Smooth muscle cell (in vitro differentiated cells): ENCODE data around the gene GRID2IP. TPM values are rescaled to one million over a fixed set of nuclear protein-coding genes. Genes with fewer than 3 reads are reported as not detected.

Source experiments
- DNase-seq: peaks from one replicate; lab custom pipeline; 2025; ENCODE audit not compliant: unreplicated experiment; lab: John Stamatoyannopoulos, UW
- H2AFZ ChIP-seq: fragments of 200-600 bp; sonication (generic); 2 replicates; pipeline ENCODE4 v1.6.0; 2016; ENCODE audit warnings: antibody characterized with exemption, low read depth, mild to moderate bottlenecking
- H3F3A ChIP-seq: fragments of 200-600 bp; sonication (generic); 2 replicates; pipeline ENCODE4 v1.6.0; 2017; ENCODE audit warnings: antibody characterized with exemption, low read depth
- H3K27ac ChIP-seq: fragments of 200-600 bp; sonication (generic); 2 replicates; pipeline ENCODE4 v1.5.1; 2016; ENCODE audit warnings: low read depth, mild to moderate bottlenecking
- H3K27me3 ChIP-seq: fragments of 200-600 bp; sonication (generic); 2 replicates; pipeline ENCODE4 v1.6.1; 2016; ENCODE audit warnings: low read depth, mild to moderate bottlenecking
- H3K36me3 ChIP-seq: fragments of 200-600 bp; sonication (generic); 2 replicates; pipeline ENCODE4 v1.5.1; 2016; ENCODE audit warnings: low read depth
- H3K4me1 ChIP-seq: fragments of 200-600 bp; sonication (generic); 2 replicates; pipeline ENCODE4 v1.5.1; 2016; ENCODE audit warnings: low read depth
- H3K4me2 ChIP-seq: fragments of 200-600 bp; sonication (generic); 2 replicates; pipeline ENCODE4 v1.6.0; 2016; ENCODE audit warnings: mild to moderate bottlenecking
- H3K4me3 ChIP-seq: fragments of 200-600 bp; sonication (generic); 2 replicates; pipeline ENCODE4 v1.5.1; 2016; ENCODE audit warnings: mild to moderate bottlenecking
- H3K79me2 ChIP-seq: fragments of 200-600 bp; sonication (generic); 2 replicates; pipeline ENCODE4 v1.6.0; 2016; ENCODE audit warnings: low read depth, mild to moderate bottlenecking
- H3K9ac ChIP-seq: fragments of 200-600 bp; sonication (generic); 2 replicates; pipeline ENCODE4 v1.6.0; 2016; ENCODE audit warnings: low read depth
- H3K9me3 ChIP-seq: fragments of 200-600 bp; sonication (generic); replicated peaks from 2 replicates; pipeline ENCODE4 v1.5.1; 2016; ENCODE audit warnings: low read depth
- H4K20me1 ChIP-seq: fragments of 200-600 bp; sonication (generic); 2 replicates; pipeline ENCODE4 v1.6.0; 2016; ENCODE audit warnings: low read depth
- CTCF ChIP-seq: fragments of 200-600 bp; sonication (generic); IDR thresholded peaks from 2 replicates; pipeline ENCODE4 v1.5.1; 2017; ENCODE audit warnings: borderline replicate concordance, mild to moderate bottlenecking, antibody characterized with exemption; ENCODE audit not compliant: insufficient read depth, poor library complexity, severe bottlenecking
- WGBS: methylation state at CpG from one replicate; pipeline ENCODE4 v1.1.7; 2016; ENCODE audit warnings: low lambda C conversion rate; 5-methylcytosine and 5-hydroxymethylcytosine counted together
- polyA plus RNA-seq: library from polyadenylated mRNA; unstranded; fragments of >200 nt; fragmentation: Nextera tagmentation; extraction: Ambion mirVana; gene quantifications from 2 replicates; pipeline ENCODE4 v1.2.1, GENCODE V29; 2016
- total RNA-seq: library from RNA; depleted of rRNA; stranded (reverse); fragments of >200 nt; gene quantifications from 2 replicates; pipeline ENCODE4 v1.2.3, GENCODE V29; 2014

GRID2IP gene
- total and polyA plus RNA-seq, 2 experiments from 2014 or later = not detected

- Histone ChIP-seq H3K27ac (peak overlapping the region; percentile 90), H3K4me3 (no peak overlapping the region), H2AFZ (no peak overlapping the region), H3K79me2 (peaks cover 25% of the 10 kb centered on the region), H3K9me3 (no peaks in the 10 kb centered on the region), H3F3A (peaks cover 4% of the 10 kb centered on the region), H3K9ac (no peak overlapping the region), H3K36me3 (peaks cover 5% of the 10 kb centered on the region), H3K4me1 (peaks cover 6% of the 10 kb centered on the region), H3K27me3 (no peaks in the 10 kb centered on the region), H4K20me1 (peaks cover 4% of the 10 kb centered on the region), H3K4me2 (no peak overlapping the region)
- no peak for DNase-seq
- 97% methylated on average over 16 of the region's 16 CpGs for whole genome bisulfite sequencing
- TF ChIP-seq CTCF = no peak
Observed at GRCh38 chr7:6448943-6449543, 102.2 kb downstream of the GRID2IP start.

GRCh38 chr7:6447581-6448199, 103.6 kb downstream of the GRID2IP start, which contains the start of gene DAGLB:
Gene DAGLB (minus strand): TSS chr7:6447954. CDS start chr7:6447842, 112 bp downstream.
- Histone ChIP-seq H3F3A (peaks cover 4% of the 10 kb centered on the region), H4K20me1 (peaks cover 4% of the 10 kb centered on the region), H3K36me3 (peaks cover 5% of the 10 kb centered on the region), H3K27ac (peak within 1 kb of the TSS; percentile 90), H2AFZ (peak within 1 kb of the TSS; percentile 69), H3K4me3 (peak within 1 kb of the TSS; percentile 86), H3K9ac (peak within 1 kb of the TSS; percentile 91), H3K9me3 (no peaks in the 10 kb centered on the region), H3K4me2 (peak within 1 kb of the TSS; percentile 95), H3K79me2 (peaks cover 25% of the 10 kb centered on the region), H3K4me1 (peaks cover 6% of the 10 kb centered on the region), H3K27me3 (no peaks in the 10 kb centered on the region)
- no peak for TF ChIP-seq CTCF
- peak; percentile 83 for DNase-seq
- WGBS = 1% methylated on average over 61 of the region's 61 CpGs

Other genes starting within 250 kb of the GRID2IP start
- gene FAM220A, start 202.5 kb downstream of the GRID2IP start, total RNA-seq = 24.2 and 24.4 TPM in 2 replicates
- 6.8 and 7.4 TPM in 2 replicates for gene FAM220A, start 202.5 kb downstream of the GRID2IP start, polyA plus RNA-seq
- gene RAC1, start 176.9 kb downstream of the GRID2IP start, total RNA-seq = 128 and 169 TPM in 2 replicates
- 523 and 602 TPM in 2 replicates for gene RAC1, start 176.9 kb downstream of the GRID2IP start, polyA plus RNA-seq
- 11.1 and 21.3 TPM in 2 replicates for gene DAGLB, start 103.5 kb downstream of the GRID2IP start, total RNA-seq
- gene DAGLB, start 103.5 kb downstream of the GRID2IP start, polyA plus RNA-seq = 14.1 and 17.1 TPM in 2 replicates
- 407 and 420 TPM in 2 replicates for gene KDELR2, start 67.3 kb downstream of the GRID2IP start, total RNA-seq
- 624 and 689 TPM in 2 replicates for gene KDELR2, start 67.3 kb downstream of the GRID2IP start, polyA plus RNA-seq
- 55.8 and 59.2 TPM in 2 replicates for gene ZDHHC4, start 26.0 kb upstream of the GRID2IP start, total RNA-seq
- gene ZDHHC4, start 26.0 kb upstream of the GRID2IP start, polyA plus RNA-seq = 69.5 and 86.8 TPM in 2 replicates
- 13.4 and 14.7 TPM in 2 replicates for gene INTS15, start 38.6 kb upstream of the GRID2IP start, total RNA-seq
- gene INTS15, start 38.6 kb upstream of the GRID2IP start, polyA plus RNA-seq = 17.6 and 25.9 TPM in 2 replicates
- gene ZNF853, start 64.1 kb upstream of the GRID2IP start, total RNA-seq = 5.6 and 8.9 TPM in 2 replicates
- 9.2 and 10.3 TPM in 2 replicates for gene ZNF853, start 64.1 kb upstream of the GRID2IP start, polyA plus RNA-seq
- gene ZNF316, start 85.9 kb upstream of the GRID2IP start, total RNA-seq = 6.6 and 8.7 TPM in 2 replicates
- 8.3 and 15.9 TPM in 2 replicates for gene ZNF316, start 85.9 kb upstream of the GRID2IP start, polyA plus RNA-seq
- gene ZNF12, start 155.5 kb upstream of the GRID2IP start, total RNA-seq = 13.9 and 16.7 TPM in 2 replicates
- 8.7 and 13.0 TPM in 2 replicates for gene ZNF12, start 155.5 kb upstream of the GRID2IP start, polyA plus RNA-seq
- 1.3 TPM in 1 of 2 replicates, not detected in the other for gene RSPH10B2, start 202.6 kb upstream of the GRID2IP start, total RNA-seq
- gene RSPH10B2, start 202.6 kb upstream of the GRID2IP start, polyA plus RNA-seq = not detected in 2 replicates